NCI-H526 treated with DMSO at 0.1 percent for 48 hours (cell line): ENCODE measurements around the gene ETV6.

Experiments
- DNase-seq: peaks from one replicate; lab custom pipeline; 2025; lab: John Stamatoyannopoulos, UW

ETV6 gene

GRCh38 chr12:11645391-11645790 lies 4.1 kb upstream of the ETV6 start:
- no peak for DNase-seq

- DNase-seq: peak; percentile 95
Measured at GRCh38 chr12:11648514-11649412, 711 bp upstream of the ETV6 start.

- peak; percentile 67 for DNase-seq
Measured at GRCh38 chr12:11650286-11651281, 1.1 kb downstream of the ETV6 start.

- no peak for DNase-seq
Measured at GRCh38 chr12:11651381-11651780, 1.9 kb downstream of the ETV6 start.

GRCh38 chr12:11651785-11652184 lies 2.3 kb downstream of the ETV6 start:
- peak; percentile 66 for DNase-seq

GRCh38 chr12:11652351-11653040 lies 3.0 kb downstream of the ETV6 start:
- DNase-seq: peak; percentile 66

- DNase-seq: no peak
Measured at GRCh38 chr12:11653215-11653753, 3.8 kb downstream of the ETV6 start.

- DNase-seq: no peak
Measured at GRCh38 chr12:11654338-11654737, 4.9 kb downstream of the ETV6 start.

GRCh38 chr12:11654802-11655201 lies 5.3 kb downstream of the ETV6 start:
- no peak for DNase-seq

GRCh38 chr12:11655842-11656241 lies 6.4 kb downstream of the ETV6 start:
- no peak for DNase-seq

GRCh38 chr12:11656550-11656949 lies 7.1 kb downstream of the ETV6 start:
- no peak for DNase-seq

GRCh38 chr12:11657511-11657910 lies 8.0 kb downstream of the ETV6 start:
- no peak for DNase-seq

GRCh38 chr12:11658791-11659190 lies 9.3 kb downstream of the ETV6 start:
- no peak for DNase-seq

GRCh38 chr12:11660624-11661023 lies 11.2 kb downstream of the ETV6 start:
- no peak for DNase-seq

GRCh38 chr12:11661491-11662089 lies 12.1 kb downstream of the ETV6 start:
- DNase-seq: no peak

- DNase-seq: no peak
Measured at GRCh38 chr12:11662369-11662768, 12.9 kb downstream of the ETV6 start.

GRCh38 chr12:11663130-11663529 lies 13.7 kb downstream of the ETV6 start:
- DNase-seq: no peak

- DNase-seq: no peak
Measured at GRCh38 chr12:11664101-11664500, 14.6 kb downstream of the ETV6 start.

GRCh38 chr12:11666131-11667050 lies 16.9 kb downstream of the ETV6 start:
- no peak for DNase-seq

GRCh38 chr12:11667171-11667570 lies 17.7 kb downstream of the ETV6 start:
- no peak for DNase-seq
